Non-pigmented ciliary epithelial cell (primary cell): ENCODE measurements around the gene FKBP8.
"Not testable (repeated sequence)": the region's sequence is repeated elsewhere in the genome, so short reads cannot be mapped to it uniquely, and the experiment has no call there.

Experiments
- DNase-seq: peaks from one replicate; pipeline ENCODE4 v3.0.0-alpha.2; 2010; ENCODE audit warnings: low read depth

The FKBP8 gene

DNA sequence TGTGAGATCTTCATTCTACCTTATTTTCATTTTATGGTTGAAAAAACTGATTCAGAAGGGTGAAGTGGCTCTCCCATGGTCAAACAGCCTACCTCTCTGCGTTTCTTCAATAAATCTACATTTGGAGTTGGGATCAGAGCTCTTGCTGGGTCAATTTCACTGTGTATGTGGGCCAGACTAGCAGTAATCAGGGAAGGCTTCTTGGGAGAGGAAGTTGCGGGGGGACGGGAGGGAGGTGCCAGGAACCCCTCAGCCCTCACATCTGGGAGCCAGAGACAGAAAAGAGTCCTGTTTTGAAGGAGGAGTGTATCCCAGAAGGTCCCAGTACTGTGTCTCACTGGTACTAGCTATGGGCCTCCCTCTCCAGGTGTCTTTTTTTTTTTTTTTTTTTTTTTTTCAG lies 15.2 kb upstream of the FKBP8 start:
- DNase-seq = no peak

DNA sequence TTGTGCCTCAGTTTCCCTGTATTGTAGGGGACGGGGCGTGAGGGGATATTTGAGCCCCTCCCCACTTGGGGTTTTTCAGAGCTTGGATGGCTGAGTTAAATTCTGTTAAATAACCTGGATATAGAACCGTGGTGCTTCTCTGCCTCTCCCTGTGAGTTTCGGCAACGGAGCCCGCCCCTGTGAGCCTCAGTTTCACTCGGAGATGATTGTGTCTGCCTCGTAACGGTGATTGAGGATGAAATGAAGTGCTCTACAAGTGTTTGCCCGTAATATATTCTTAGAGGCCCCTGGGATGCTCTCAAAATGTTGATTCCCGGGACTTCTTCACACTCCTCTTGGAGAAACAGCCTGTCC lies 14.8 kb upstream of the FKBP8 start:
- DNase-seq = no peak

DNA sequence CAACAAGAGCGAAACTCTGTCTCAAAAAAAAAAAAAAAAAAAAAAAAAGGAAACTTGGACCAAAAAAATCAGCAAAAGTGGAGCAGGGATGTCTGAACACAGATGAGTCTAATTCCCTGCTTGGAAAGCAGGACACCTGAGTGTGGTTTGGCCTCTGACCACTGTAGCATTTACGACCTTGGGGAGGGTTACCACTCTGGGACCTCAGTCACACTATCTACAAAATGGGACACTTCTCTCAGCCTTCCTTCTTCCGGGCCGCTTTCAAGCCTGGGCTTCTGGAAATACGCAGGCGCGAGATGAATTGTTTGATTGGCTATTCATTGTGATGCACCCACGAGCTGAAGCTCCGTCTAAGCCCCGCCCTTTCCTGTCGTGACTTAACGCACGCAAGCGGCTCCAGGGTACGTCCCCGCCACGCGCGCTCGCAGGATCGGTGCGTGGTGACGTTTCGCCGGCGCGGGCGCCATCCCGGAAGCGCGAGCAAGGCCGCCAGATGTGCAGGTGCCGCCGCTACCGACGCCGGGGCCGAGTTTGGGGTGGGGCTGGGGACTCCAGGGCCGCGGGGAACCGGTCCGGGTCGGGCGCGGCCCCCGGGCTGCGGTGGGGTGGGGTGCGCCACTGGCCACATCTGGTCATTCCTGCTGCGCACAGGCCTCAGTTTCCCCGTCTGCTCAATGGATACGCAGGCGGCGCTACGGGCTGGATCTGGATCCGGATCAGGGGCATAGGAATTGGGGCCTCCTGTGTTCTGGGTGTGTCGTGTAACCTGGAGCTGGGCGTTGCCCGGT lies 14.2 kb upstream of the FKBP8 start, which contains the start of gene KXD1:
Gene KXD1 (plus strand): TSS at position 460 of the 791 bp plus-strand sequence. CDS start 4,187 bp downstream, outside the sequence.
- peak; percentile 95 for DNase-seq

DNA sequence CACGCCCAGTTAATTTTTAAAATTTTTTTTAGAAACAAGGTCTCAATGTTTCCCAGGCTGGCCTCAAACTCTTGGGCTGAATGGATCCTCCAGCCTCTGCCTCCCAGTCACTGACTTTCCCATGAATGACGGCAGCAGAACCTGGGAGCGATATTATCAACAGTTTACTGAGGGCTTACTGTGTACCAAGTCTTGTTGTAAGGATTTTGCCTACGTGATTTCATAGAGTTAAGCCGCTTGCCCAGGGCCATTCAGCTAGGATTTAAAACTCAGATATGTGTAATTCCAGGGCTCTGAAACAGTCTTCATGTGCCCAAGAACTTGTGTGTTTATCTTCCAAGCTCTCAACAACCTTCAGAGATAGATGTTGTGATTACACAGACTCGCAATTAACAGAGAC lies 8.3 kb upstream of the FKBP8 start:
- DNase-seq = no peak

DNA sequence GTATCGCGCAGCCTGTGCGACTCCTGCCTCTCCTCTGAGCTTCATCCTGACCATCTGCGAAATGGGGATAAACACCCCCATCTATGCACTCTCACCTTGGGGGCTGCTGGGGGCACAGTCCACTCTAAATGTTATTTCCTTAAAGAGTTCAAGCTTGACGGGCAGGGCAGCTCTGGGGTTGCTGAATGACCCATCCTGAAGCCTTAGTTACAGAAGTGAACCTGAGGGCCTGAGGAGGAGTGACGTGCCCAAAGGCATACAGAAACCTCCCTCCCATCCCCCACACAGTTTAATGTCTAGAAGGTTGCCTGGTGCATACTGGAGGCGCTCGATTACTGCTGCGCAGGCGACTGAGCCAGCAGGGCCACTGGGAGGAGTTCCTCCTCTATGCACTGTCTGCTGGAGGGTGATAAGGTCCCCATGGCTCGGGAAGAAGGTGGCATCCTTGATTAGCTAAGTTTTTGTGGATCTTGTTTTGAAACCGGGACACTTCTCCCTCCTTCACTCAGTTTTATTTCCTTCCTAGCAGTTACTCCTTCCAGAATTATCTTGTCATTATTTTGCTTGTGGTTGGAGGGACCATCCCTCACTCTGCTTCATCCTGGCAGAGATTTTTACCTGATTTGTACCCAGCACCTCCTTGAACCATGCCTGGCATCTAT lies 572 bp upstream of the FKBP8 start:
- no peak for DNase-seq

DNA sequence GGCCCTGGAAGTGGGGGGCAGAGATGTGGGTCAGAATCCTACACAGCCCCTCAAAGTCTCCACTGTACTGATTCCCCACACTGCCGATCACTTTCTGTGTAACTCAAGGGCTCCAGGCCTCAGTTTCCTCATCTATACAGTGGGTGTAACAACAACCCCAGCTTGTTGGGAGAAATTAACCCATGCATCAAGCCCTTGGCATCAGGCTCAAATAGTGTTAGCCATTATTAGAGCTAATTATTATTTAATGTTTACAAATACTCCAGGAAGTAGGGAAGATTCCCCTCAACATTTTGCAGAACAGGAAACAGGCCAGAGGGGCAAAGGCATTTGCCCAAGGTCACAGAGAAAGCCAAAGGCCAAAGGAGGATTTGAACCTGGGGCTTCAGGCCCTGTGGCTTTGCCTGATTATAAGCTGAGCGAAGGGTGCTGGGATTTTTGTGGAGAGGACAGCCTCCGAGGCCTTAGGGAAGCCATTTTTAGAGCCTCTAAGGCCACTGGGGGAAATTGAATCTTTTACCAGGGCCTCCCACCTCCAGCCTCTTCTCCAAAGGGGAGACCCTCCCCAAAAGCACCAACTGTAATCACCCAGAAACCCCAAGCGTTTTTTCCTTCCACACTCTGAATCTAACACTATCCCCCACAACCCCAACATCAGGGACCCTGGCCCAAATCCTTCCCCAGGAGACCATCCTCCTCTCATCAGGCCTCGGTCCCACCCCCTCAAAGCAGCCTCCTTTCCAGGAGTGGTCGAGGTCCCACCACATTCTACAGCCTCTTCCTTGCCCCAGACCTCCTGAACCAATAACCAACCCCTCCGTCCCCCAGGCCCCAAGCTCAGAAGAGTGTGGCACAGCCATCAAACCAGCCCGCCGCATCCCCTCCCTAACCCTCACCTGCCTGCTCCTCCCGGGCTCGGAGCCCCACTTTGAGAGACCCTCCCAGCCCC lies 1.1 kb downstream of the FKBP8 start:
- no peak for DNase-seq

DNA sequence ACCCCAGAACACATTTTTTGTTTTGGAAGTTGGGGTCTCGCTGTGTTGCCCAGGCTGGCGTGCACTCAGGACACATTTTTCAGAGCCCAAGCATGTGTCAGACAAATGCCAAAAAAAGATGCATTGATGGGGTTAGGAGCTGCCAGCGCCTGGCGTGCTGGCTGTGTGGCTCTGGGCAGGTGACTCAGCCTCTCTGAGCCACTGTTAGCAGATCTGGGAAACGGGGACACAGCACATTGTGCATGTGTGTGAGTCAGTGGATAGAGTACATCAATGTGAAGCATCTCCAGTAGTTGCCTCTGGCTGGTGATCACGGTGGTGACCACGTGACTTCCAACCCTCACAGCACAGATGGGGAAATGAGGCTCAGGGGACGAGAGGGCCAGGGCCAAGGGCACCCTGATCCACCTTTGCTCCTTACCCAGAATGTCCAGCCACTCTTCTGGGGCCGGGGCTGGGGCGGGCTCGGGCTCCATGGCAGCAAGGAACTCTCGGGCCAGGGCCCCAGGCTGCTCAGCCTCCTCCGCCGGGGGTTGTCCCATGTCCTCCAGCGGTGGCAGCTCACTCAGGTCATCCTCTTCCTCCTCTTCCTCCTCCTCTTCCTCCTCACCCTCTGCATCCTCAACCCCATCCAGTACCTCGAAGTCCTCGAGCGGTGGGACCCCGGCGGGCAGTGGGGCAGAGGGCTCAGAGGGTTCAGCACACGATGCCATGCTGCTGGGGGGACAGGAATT lies 1.9 kb downstream of the FKBP8 start:
- no peak for DNase-seq

DNA sequence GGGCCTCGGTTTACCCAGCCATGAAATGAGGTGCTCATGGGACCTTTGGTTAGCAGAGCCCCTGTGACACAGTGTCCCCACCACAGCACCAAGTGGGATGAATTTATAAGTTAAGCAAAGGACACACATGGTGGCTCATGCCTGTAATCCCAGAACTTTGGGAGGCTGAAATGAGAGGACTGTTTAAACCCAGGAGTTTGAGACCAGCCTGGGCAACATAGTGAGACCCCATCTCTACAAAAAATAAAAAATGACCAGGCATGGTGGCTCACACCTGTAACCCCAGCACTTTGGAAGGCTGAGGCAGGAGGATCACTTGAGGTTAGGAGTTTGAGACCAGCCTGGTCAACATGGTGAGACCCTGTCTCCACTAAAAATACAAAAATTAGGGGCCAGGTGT lies 3.2 kb downstream of the FKBP8 start:
- not testable (repeated sequence) for DNase-seq

DNA sequence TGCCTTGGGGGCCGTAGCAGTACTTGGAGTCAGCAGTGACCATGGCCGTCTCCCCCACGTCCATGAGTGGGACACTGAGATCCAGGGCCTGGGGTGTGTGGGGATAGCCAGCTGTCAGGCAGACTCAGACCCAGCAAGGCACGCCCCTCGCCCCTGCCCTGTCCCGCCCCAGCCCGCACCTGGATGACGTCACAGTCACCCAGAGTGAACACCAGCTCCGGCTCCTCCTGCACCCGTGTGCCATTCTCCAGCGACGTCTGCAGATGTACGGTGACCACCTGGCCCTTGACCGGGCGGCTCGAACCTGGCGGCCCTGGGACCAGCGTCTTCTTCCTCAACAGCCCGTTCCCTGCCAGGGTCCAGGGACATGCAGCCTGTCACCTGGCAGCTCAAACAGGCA lies 4.0 kb downstream of the FKBP8 start:
- DNase-seq = no peak

DNA sequence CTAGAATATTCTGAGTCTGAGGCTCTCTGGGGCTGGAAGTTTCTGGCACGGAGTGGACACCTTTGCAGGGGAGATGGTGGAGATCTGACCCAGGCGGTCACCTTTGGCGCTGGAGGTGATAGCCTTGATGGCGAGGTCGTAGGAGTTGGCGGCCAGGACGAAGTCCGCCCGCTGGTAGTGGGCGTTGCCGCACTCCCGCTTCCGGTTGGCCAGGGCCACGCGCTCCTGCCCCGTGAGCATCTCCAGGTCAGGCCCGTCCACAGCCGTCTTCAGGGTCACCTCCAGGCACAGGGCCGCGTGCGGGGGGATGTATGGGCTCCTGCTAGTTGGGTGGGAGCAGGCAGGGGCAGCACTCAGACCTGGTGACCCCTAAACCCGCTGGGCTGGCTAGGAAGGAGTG lies 5.3 kb downstream of the FKBP8 start:
- no peak for DNase-seq

DNA sequence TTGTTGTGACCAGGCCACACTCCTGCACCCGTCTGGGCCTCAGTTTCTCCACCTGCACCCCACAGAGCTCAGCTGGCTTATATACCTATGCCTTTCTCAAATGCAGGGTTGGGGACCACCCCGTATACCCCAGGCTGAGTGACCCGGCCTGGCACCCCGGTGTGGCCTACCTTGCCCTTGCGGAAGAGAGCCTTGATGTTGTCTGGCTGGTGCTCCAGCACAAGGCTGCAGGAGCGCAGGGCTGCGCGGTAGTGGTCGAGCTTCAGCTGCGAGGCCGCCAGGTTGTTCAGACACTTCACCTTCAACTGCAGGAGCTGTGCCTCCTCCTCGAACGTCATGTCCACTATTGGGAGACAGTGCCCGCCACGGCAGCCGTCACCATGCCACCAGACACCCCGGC lies 5.9 kb downstream of the FKBP8 start:
- DNase-seq = no peak

DNA sequence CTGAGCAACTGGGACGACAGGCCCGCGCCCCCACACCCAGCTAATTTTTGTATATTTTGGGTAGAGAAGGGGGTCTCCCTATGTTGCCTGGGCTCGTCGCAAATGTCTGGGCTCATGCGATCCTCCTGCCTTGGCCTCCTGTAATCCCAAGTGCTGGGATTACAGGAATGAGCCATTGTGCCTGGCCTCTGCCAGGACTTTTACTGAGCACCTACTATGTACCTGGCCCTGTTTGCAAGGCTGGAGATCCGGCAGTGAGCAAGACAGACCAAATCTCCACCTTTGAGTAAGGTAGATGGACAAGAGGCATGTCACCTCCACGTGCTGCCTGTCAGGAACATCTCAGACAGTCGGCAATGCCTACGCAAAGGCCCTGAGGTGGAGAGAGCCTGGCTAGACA lies 6.9 kb downstream of the FKBP8 start:
- DNase-seq = no peak

DNA sequence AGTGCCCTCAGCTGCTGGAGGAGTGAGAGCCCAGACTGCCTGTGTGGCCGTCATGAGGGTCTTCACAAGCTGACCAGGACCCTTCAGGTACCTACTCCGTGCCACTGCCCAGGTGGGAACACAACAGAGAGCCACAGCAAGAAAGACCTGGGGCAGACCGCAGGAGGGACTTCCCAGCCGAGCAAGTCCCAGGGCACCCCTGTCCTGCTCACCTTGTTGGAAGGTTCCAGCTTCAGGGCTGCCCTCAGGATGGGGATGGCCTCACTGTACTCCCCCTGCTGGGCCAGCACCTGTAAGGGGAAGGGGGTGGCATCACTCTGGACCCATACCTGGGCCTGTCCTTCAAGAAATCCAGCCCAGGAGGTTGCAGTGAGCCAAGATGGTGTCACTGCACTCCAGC lies 10.3 kb downstream of the FKBP8 start:
- no peak for DNase-seq

DNA sequence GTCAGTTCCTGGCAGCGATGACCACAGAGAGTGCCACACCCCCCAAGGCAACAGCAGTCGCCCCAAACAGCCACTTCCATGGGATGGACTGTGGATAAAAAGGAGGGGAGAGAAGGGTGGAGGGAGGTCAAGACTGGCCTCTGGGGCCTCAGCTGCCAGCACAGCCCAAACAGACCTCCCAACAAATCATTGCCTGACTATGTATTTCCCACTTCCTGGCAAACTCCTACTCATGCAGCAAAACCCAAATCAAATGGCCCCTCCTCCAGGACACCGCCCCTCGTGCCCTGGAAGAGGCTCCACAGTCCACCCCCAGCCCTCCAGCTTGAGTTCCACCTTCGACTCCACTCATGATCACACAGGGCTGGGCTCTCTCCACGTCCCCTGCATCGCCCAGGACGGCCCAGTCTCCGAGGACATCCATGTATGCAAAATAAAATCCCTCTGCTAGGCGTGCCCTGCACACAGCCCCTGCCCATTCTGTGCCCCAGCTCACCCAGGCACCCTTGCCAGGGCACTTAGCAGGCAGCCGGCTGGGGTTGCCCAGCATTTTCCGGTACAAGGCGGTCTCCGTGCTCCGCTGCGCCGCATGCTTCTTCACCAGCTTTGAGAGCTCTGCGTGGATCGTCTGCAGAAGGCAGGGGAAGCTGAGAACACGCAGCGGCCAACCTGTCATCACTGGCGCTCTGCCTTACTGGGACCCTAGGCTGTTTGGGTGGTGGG lies 11.0 kb downstream of the FKBP8 start:
- no peak for DNase-seq

DNA sequence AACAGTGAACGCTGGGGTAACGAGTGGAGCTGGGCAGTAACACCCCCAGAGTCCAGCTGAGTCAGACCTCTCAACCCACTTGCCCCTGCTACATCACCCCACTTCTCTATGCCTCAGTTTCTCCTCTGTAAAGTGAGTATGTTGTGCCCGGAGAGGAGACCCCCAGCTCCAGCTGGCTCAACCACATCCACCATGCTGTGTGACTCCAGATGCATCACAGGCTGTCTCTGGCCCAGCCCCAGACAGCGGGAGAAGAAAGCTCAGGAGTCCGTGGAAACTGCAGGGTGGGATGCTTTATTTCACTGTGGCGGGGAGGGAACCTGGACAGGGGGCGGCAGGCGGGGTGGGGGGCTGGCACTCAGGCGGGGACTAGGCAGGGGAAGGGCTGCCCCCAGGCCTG lies 11.9 kb downstream of the FKBP8 start:
- no peak for DNase-seq

DNA sequence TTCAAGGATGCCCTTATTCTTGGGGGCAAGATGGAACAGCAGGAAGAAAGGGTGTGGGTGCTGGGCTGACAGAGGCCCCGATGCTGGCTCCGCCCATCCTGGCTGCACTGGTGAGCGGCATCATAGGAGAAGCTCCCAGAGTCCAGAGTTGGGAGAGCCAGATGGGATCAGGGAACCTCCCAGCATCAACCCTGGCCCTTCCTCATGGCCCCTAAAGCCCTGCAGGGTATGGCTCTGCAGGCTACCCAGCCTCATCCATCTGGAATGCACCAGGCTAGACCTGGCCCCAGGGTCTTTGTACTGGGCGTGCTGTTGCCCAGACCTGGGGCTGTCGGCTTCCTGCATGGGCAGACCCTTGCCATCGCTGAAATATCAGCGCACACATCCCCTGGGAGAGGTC lies 13.6 kb downstream of the FKBP8 start:
- no peak for DNase-seq

DNA sequence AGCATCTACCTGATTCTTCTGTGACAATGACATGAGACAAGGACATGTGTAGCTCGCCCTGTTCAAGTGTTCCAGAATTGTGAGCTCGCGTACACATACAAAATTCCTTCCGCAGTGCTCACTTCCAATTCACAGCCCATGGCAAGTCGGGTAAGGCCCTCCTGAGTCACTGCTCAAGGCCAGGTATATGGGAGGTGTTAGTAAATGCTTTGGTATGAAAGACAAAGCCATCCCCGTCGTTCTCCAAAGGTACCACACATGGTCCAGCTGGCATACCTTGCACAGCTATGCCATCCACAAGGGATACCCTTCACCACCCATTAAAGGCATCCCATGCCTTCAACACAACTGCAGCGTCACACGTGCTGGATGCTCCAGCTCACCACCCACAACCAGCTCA lies 17.1 kb downstream of the FKBP8 start:
- DNase-seq = no peak

DNA sequence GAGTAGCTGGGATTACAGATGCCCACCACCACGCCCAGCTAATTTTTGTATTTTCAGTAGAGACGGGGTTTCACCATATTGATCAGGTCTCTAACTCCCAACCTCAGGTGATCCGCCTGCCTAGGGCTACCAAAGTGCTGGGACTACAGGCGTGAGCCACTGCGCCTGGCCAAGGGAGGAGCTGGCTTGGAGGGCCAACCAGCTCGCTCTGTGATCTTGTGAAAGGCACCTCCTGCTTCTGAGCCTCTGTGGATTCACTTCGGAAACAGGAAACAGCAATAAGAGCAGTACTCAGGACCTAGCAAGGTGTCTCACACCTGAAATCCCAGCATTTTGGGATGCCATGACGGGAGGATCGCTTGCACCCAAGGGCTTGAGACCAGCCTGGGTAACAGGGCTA lies 19.5 kb downstream of the FKBP8 start:
- DNase-seq = no peak

DNA sequence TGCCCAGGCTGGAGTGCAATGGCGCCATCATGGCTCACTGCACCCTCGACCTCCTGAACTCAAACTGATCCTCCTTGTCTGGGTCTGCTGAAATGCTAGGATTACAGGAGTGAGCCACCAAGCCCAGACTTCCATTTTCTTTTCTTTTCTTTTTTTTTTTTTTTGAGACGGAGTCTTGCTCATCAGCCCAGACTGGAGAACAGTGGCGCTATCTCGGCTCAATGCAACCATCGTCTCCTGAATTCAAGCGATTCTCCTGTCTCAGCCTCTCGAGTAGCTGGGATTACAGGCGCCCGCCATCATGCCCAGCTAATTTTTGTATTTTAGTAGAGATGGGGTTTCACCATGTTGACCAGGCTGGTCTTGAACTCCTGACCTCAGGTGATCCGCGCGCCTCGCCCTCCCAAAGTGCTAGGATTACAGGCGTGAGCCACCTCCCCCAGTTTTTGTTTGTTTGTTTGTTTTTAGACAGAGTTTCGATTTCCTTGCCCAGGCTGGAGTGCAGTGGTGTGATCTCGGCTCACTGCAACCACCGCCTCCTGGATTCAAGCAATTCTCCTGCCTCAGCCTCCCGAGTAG lies 20.4 kb downstream of the FKBP8 start:
- DNase-seq = not testable (repeated sequence)

DNA sequence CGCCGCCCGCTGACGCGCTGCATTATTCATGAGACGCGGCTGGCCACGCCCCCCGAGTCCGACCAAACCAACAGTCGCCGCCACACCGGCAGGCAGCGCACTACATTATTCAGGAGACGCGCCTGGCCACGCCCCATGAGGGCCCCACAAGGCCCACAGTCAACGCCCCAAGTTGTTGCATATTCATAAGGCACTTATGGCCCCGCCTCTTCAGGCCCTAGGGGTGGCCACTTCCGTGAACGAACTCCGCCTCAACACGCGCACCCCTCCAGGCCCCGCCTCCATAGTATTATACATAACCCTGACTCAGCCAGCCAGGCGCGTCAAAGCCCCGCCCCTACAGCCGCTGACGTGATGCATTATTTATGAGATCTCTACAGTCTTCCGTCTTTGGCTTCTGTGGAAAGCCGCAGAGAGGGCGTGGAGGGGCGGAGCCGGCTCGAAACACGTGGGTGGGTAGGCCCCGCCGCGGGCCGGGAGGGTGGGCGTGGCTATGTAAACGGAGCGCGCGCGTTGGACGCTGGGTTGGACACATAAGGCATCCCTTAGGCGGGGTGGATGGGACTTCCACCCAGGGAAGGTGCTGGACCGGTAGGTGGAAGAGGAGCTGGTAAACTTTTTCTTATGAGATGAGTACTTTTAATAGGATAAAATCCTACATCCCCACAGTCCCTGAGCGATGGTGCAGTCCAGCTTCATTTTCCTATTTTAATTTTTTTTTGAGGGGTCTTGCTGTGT lies 21.1 kb downstream of the FKBP8 start:
- DNase-seq = peak; percentile 99
